ENCODE data around the gene TSEN15.
"Not testable (repeated sequence)": the region's sequence is repeated elsewhere in the genome, so short reads cannot be mapped to it uniquely, and the experiment has no call there.

GRCh38 chr1:184047541-184047940 is 4.0 kb upstream of the TSEN15 start:
- not testable (repeated sequence) for TF ChIP-seq EZH2 (IDR thresholded peaks at IDR 0.05; ENCODE audit: low read length)
- TF ChIP-seq, protein P1, sequence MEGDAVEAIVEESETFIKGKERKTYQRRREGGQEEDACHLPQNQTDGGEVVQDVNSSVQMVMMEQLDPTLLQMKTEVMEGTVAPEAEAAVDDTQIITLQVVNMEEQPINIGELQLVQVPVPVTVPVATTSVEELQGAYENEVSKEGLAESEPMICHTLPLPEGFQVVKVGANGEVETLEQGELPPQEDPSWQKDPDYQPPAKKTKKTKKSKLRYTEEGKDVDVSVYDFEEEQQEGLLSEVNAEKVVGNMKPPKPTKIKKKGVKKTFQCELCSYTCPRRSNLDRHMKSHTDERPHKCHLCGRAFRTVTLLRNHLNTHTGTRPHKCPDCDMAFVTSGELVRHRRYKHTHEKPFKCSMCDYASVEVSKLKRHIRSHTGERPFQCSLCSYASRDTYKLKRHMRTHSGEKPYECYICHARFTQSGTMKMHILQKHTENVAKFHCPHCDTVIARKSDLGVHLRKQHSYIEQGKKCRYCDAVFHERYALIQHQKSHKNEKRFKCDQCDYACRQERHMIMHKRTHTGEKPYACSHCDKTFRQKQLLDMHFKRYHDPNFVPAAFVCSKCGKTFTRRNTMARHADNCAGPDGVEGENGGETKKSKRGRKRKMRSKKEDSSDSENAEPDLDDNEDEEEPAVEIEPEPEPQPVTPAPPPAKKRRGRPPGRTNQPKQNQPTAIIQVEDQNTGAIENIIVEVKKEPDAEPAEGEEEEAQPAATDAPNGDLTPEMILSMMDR (optimal IDR thresholded peaks at IDR 0.05 in 1 of 3, IDR thresholded peaks at IDR 0.05 in 1 of 3, conservative IDR thresholded peaks at IDR 0.05 in 1 of 3; ENCODE audit: extremely low read depth in 1 of 3, insufficient read depth in 2 of 3, low read length in 3 of 3), result not testable (repeated sequence)

Data from keratinocyte (primary cell).